K562 (cell line): ENCODE measurements around the gene NAE1. TPM values are rescaled to one million over a fixed set of nuclear protein-coding genes. Genes with fewer than 3 reads are reported as not detected.

Experiments
- ATAC-seq: fragments of 200-7000 bp; cut with Tn5 transposase; 3 replicates; pipeline ENCODE4 v1.9.1; 2020; ENCODE audit warnings: moderate library complexity
- BruUV-seq: library from RNA; stranded (reverse); fragments of 400-500 nt; replicated peaks from 2 replicates; lab custom pipeline; 2021; lab: Mats Ljungman, UMichigan
- CTCF ChIA-PET: fragments of 300-600 bp; formaldehyde crosslinking; extraction: SDS; loops from one replicate; lab custom pipeline; 2021; ENCODE audit warnings: low intra/inter-chr PET ratio; lab: Yijun Ruan, JAX
- POLR2A ChIA-PET: fragments of 300-600, 350-650 bp; sonication (Branson Sonifier 250); formaldehyde crosslinking; extraction: SDS; loops from one replicate; lab custom pipeline; 2021; ENCODE audit warnings: antibody characterized with exemption, inconsistent platforms; lab: Yijun Ruan, JAX
- DNase-seq, 4 experiments: peaks; one replicate each; pipeline versions ENCODE4 v3.0.0 to v3.0.0-alpha.2; 2011 to 2018; ENCODE audit warnings: low spot score in 3 of 4, mixed read lengths in 3 of 4; ENCODE audit errors: extremely low read depth in 1 of 4
- FAIRE-seq: peaks from 2 replicates; lab custom pipeline; 2011; peaks lifted over from hg19 to GRCh38; lab: Jason Lieb, UNC
- H2AFZ ChIP-seq: 2 replicates; pipeline ENCODE4 v1.6.0; 2011; ENCODE audit warnings: low read depth, low read length, control low read depth, inconsistent platforms
- H3K27ac ChIP-seq: fragments of 200-600 bp; 3 replicates; pipeline ENCODE4 v1.8.0; 2011; ENCODE audit warnings: low read depth, mild to moderate bottlenecking, control low read depth, inconsistent platforms, low read length, moderate library complexity, mixed read lengths; ENCODE audit errors: extremely low read depth
- H3K27me3 ChIP-seq, 2 experiments: fragments of 300-600 bp in 1 of 2; 2 replicates in 1 of 2; 3 replicates in 1 of 2; pipeline versions ENCODE4 v1.6.0 to v1.8.0; 2011; ENCODE audit warnings: inconsistent platforms in 2 of 2, low read length in 2 of 2, mild to moderate bottlenecking in 1 of 2, mixed read lengths in 1 of 2, moderate library complexity in 1 of 2; ENCODE audit not compliant: control insufficient read depth in 2 of 2, insufficient read depth in 2 of 2
- H3K36me3 ChIP-seq: fragments of 300-600 bp; 3 replicates; pipeline ENCODE4 v1.8.0; 2011; ENCODE audit warnings: mild to moderate bottlenecking, low read length, inconsistent platforms; ENCODE audit not compliant: control insufficient read depth, insufficient read depth
- H3K4me1 ChIP-seq, 2 experiments: fragments of 200-600 bp in 1 of 2; replicated peaks in 1 of 2; 2 replicates in 1 of 2; 3 replicates in 1 of 2; pipeline versions ENCODE4 v1.5.1 to v1.8.0; 2011; ENCODE audit warnings: inconsistent platforms in 2 of 2, low read length in 2 of 2, mild to moderate bottlenecking in 1 of 2, mixed read lengths in 1 of 2, moderate library complexity in 1 of 2; ENCODE audit not compliant: control insufficient read depth in 2 of 2, insufficient read depth in 2 of 2
- H3K4me2 ChIP-seq: 2 replicates; pipeline ENCODE4 v1.6.1; 2011; ENCODE audit warnings: low read length, control low read depth, inconsistent platforms, mixed read lengths; ENCODE audit not compliant: insufficient read depth
- H3K4me3 ChIP-seq: fragments of 200-600 bp; sonication (generic), shearing (Covaris generic); 2 replicates; pipeline ENCODE4 v1.5.1; 2016; ENCODE audit warnings: control low read depth, inconsistent platforms
- H3K79me2 ChIP-seq: fragments of 200-600 bp; 3 replicates; pipeline ENCODE4 v1.8.0; 2011; ENCODE audit warnings: low read length, inconsistent platforms; ENCODE audit not compliant: control insufficient read depth, insufficient read depth
- H3K9ac ChIP-seq, 2 experiments: 2 replicates each; pipeline versions ENCODE4 v1.6.0 to v1.6.1; 2011; ENCODE audit warnings: low read depth in 2 of 2, low read length in 2 of 2, control low read depth in 1 of 2, inconsistent platforms in 1 of 2, mild to moderate bottlenecking in 1 of 2, mixed read lengths in 1 of 2; ENCODE audit not compliant: insufficient read depth in 1 of 2
- H3K9me1 ChIP-seq: one replicate; pipeline ENCODE4 v1.6.0; 2011; ENCODE audit warnings: inconsistent platforms, mild to moderate bottlenecking, low read length, moderate library complexity; ENCODE audit not compliant: control insufficient read depth, insufficient read depth
- H3K9me3 ChIP-seq: replicated peaks from 2 replicates; pipeline ENCODE4 v1.5.1; 2011; ENCODE audit warnings: low read depth, low read length, inconsistent platforms; ENCODE audit not compliant: control insufficient read depth, insufficient read depth
- H4K20me1 ChIP-seq: replicated peaks from 2 replicates; pipeline ENCODE4 v1.6.1; 2011; ENCODE audit warnings: low read length, inconsistent platforms, mixed read lengths; ENCODE audit not compliant: control insufficient read depth, insufficient read depth
- HDAC1 ChIP-seq, 2 experiments: fragments of 450-650 bp; IDR thresholded peaks; 2 replicates each; pipeline ENCODE4 v1.6.1; 2016 to 2017; ENCODE audit warnings: inconsistent platforms in 1 of 2, mild to moderate bottlenecking in 1 of 2, moderate library complexity in 1 of 2
- HDAC8 ChIP-seq: fragments of 450-650 bp; IDR thresholded peaks from 2 replicates; pipeline ENCODE4 v1.6.1; 2016; ENCODE audit warnings: mild to moderate bottlenecking, missing genetic modification characterization, moderate library complexity, missing compliant biosample characterization
- ZNF280A ChIP-seq: fragments of 450-650 bp; IDR thresholded peaks from 2 replicates; pipeline ENCODE4 v1.6.1; 2018; ENCODE audit warnings: mild to moderate bottlenecking, low read depth; ENCODE audit not compliant: partially characterized antibody
- in situ Hi-C: fragments of 300-500 bp; cut with MboI; formaldehyde crosslinking; loops from 4 replicates; pipeline ENCODE4 v1.15.0; 2018; ENCODE audit warnings: inconsistent platforms, mixed read lengths
- intact Hi-C: fragments of 100-400 bp; cut with micrococcal nuclease; formaldehyde crosslinking; loops from 2 replicates; pipeline ENCODE4 v1.14.2; 2022
- polyA plus RNA-seq, 8 experiments: library from polyadenylated mRNA; depleted of rRNA in 4 of 8; stranded (reverse) in 5 of 8; unstranded in 3 of 8; fragments of >200 nt; fragmentation: Nextera tagmentation in 2 of 8; fragmentation: Illumina TruSeq in 1 of 8; extraction: Ambion mirVana in 2 of 8; extraction: Trizol in 1 of 8; gene quantifications; 2 replicates each; pipeline versions ENCODE4 v1.2.1 to v1.2.3, GENCODE V29; 2011 to 2014; ENCODE audit warnings: inconsistent platforms in 1 of 8, missing spikeins in 1 of 8
- total RNA-seq, 7 experiments: library from RNA; depleted of rRNA in 6 of 7; stranded (reverse); fragments of >200 nt in 6 of 7; fragmentation: Illumina TruSeq in 2 of 7; extraction: Trizol in 2 of 7; gene quantifications; 2 replicates each; pipeline versions ENCODE4 v1.2.1 to v1.2.3, GENCODE V29; 2011 to 2021; ENCODE audit warnings: low replicate concordance in 1 of 7
- TF ChIP-seq, protein P1 (sequence below): IDR thresholded peaks from 2 replicates; pipeline ENCODE4 v1.6.1; 2016; ENCODE audit warnings: missing genetic modification characterization, missing compliant biosample characterization
- TF ChIP-seq, protein P2 (sequence below): sonication (generic); formaldehyde crosslinking; IDR thresholded peaks from 2 replicates; pipeline ENCODE4 v1.8.0; 2022; ENCODE audit warnings: missing genetic modification reagents, mild to moderate bottlenecking, moderate library complexity, borderline replicate concordance

Gene NAE1
- total and polyA plus RNA-seq, 9 of the 15 experiments (the other 6 are each of a cell fraction or from before 2014, with no cell fraction given): 165 to 294 (median 230) TPM

- FAIRE-seq (no peak), ATAC-seq (no peak), DNase-seq (no peak)
- H3K9me1 ChIP-seq: no peaks in the 10 kb centered on the region
- 0 out of 2 replicates have a peak overlapping the region, but pooled peaks have one; percentile 35 for H2AFZ ChIP-seq
- H4K20me1 ChIP-seq: no peaks in the 10 kb centered on the region
- H3K9me3 ChIP-seq: no peaks in the 10 kb centered on the region
- POLR2A ChIA-PET: no interaction called here
- TF ChIP-seq HDAC8 (tag) (no peak), ZNF280A (peak; percentile 50), HDAC1 (IDR thresholded peaks at IDR 0.05) (0 out of 4 replicates have a peak, but pooled peaks of 1 of the 2 experiments have one; percentile 12)
- TF ChIP-seq, protein P1, sequence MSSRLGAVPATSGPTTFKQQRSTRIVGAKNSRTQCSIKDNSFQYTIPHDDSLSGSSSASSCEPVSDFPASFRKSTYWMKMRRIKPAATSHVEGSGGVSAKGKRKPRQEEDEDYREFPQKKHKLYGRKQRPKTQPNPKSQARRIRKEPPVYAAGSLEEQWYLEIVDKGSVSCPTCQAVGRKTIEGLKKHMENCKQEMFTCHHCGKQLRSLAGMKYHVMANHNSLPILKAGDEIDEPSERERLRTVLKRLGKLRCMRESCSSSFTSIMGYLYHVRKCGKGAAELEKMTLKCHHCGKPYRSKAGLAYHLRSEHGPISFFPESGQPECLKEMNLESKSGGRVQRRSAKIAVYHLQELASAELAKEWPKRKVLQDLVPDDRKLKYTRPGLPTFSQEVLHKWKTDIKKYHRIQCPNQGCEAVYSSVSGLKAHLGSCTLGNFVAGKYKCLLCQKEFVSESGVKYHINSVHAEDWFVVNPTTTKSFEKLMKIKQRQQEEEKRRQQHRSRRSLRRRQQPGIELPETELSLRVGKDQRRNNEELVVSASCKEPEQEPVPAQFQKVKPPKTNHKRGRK: peak; percentile 62
- TF ChIP-seq, protein P2, sequence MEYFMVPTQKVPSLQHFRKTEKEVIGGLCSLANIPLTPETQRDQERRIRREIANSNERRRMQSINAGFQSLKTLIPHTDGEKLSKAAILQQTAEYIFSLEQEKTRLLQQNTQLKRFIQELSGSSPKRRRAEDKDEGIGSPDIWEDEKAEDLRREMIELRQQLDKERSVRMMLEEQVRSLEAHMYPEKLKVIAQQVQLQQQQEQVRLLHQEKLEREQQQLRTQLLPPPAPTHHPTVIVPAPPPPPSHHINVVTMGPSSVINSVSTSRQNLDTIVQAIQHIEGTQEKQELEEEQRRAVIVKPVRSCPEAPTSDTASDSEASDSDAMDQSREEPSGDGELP (CRISPR knock-in tag): no peak
- no peak overlapping the region for H3K4me2 ChIP-seq
- intact Hi-C loops (no loop called here), in situ Hi-C loops (no loop called here)
- H3K79me2 ChIP-seq: no peaks in the 10 kb centered on the region
- CTCF ChIA-PET: no interaction called here
- H3K4me3 ChIP-seq: no peak overlapping the region
- H3K36me3 ChIP-seq: no peaks in the 10 kb centered on the region
- no peak overlapping the region for H3K27ac ChIP-seq
- no peaks in the 10 kb centered on the region for H3K27me3 ChIP-seq
- no peaks in the 10 kb centered on the region; a peak in 1 of 5 replicates for H3K4me1 ChIP-seq
- no peak overlapping the region for H3K9ac ChIP-seq
- BruUV-seq: no TSS peak
Observed at GRCh38 chr16:66776457-66776856, 54.3 kb downstream of the NAE1 start.
